ENCODE data around the gene IFI27L2.

IFI27L2 gene

DNA sequence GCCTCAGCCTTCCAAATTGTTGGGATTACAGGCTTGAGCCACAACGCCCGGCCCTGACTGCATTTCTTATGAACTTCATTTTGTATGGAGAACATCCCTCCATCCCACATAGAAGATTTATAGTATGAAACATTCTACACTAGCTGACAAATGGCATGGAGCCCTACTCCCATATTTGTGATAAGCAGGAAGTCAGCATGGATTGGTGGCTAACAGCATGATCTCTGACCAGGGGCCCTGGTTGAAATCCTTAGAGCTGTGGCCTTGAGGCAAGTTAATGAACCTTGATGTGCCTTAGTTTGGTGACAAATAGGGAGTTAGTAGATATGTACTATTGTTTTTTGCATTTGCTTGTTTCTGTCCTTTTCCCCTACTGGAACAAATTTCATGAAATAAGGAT is 36.0 kb downstream of the IFI27L2 start:
- Histone ChIP-seq H3K4me3 (ENCODE audit: low read length) (no peak overlapping the region), H3K4me1 (ENCODE audit: control insufficient read depth, insufficient read depth, low read length) (peaks cover 12% of the 10 kb centered on the region), H3K9ac (ENCODE audit: low read depth, low read length) (no peak overlapping the region), H3K36me3 (ENCODE audit: insufficient read depth, low read length) (peaks cover 3% of the 10 kb centered on the region), H3K9me3 (replicated peaks; ENCODE audit: low read length) (no peaks in the 10 kb centered on the region), H3K27me3 (ENCODE audit: control insufficient read depth, insufficient read depth, low read length) (no peaks in the 10 kb centered on the region), H3K4me2 (ENCODE audit: low read length) (no peak overlapping the region)

DNA sequence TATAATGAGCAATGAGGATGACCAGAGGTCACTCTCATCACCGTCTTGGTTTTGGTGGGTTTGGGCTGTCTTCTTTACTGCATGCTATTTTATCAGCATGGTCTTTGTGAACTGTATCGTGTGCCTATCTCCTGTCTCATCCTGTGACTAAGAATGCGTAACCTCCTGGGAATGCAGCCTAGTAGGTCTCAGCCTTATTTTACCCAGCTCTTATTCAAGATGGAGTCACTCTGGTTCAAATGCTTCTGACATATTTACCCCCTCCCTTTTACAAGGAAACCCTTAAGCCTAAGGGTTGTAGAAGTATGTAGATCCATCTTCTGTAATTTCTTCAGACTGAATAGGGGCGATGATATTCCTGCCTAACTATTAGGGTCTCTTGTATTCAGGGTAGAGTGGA is 39.9 kb downstream of the IFI27L2 start:
- Histone ChIP-seq H3K9me3 (replicated peaks; ENCODE audit: low read length) (no peaks in the 10 kb centered on the region), H3K9ac (ENCODE audit: low read depth, low read length) (no peak overlapping the region), H3K4me2 (ENCODE audit: low read length) (no peak overlapping the region), H3K27me3 (ENCODE audit: control insufficient read depth, insufficient read depth, low read length) (no peaks in the 10 kb centered on the region), H3K36me3 (ENCODE audit: insufficient read depth, low read length) (no peaks in the 10 kb centered on the region), H3K4me1 (ENCODE audit: control insufficient read depth, insufficient read depth, low read length) (peaks cover 14% of the 10 kb centered on the region), H3K4me3 (ENCODE audit: low read length) (no peak overlapping the region)

DNA sequence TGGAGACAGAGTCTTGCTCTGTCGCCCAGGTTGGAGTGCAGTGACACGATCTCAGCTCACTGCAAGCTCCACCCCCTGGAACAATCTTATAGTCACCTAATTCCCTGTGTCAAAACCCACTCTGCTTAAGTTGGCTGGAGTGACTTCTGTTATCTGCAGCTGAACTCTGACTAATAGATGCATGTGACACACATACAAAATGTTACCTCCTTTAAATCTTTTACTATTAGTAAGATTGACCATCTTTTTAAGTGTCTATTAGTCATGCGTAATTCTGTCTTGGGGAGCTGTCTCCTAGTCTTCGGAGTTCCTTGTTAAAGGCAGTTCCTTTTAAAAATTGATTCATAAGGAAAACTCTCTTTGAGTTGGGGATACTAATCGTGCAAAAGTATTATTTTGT is 40.9 kb downstream of the IFI27L2 start:
- Histone ChIP-seq H3K27me3 (ENCODE audit: control insufficient read depth, insufficient read depth, low read length) (no peaks in the 10 kb centered on the region), H3K4me3 (ENCODE audit: low read length) (no peak overlapping the region), H3K36me3 (ENCODE audit: insufficient read depth, low read length) (no peaks in the 10 kb centered on the region), H3K9ac (ENCODE audit: low read depth, low read length) (no peak overlapping the region), H3K9me3 (replicated peaks; ENCODE audit: low read length) (no peaks in the 10 kb centered on the region), H3K4me2 (ENCODE audit: low read length) (peak overlapping the region; percentile 17), H3K4me1 (ENCODE audit: control insufficient read depth, insufficient read depth, low read length) (peaks cover 14% of the 10 kb centered on the region)

DNA sequence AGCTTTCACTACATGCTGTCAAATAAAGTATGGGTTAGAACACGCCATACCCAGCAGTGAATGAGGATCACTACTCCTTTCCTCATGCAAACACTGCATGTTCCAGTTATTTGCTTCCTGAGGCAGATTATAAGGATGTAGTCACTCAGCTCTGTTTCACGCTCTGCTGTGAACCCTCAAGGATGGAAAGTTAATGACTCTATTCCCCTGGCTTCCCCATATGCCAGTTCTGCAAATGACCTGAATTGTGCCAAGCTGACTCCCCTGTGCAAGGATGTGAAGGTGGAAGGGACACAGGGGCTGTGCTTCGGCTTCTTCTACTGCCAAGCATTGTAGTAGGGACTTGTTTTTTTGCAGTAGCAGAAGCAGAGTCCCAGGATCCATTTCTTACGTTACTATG is 41.5 kb downstream of the IFI27L2 start:
- H3K27me3 ChIP-seq (ENCODE audit: control insufficient read depth, insufficient read depth, low read length): no peaks in the 10 kb centered on the region
- H3K9me3 ChIP-seq (replicated peaks; ENCODE audit: low read length): no peaks in the 10 kb centered on the region
- H3K36me3 ChIP-seq (ENCODE audit: insufficient read depth, low read length): no peaks in the 10 kb centered on the region
- H3K4me2 ChIP-seq (ENCODE audit: low read length): no peak overlapping the region
- no peak overlapping the region for H3K9ac ChIP-seq (ENCODE audit: low read depth, low read length)
- H3K4me3 ChIP-seq (ENCODE audit: low read length): no peak overlapping the region
- H3K4me1 ChIP-seq (ENCODE audit: control insufficient read depth, insufficient read depth, low read length): peaks cover 14% of the 10 kb centered on the region

DNA sequence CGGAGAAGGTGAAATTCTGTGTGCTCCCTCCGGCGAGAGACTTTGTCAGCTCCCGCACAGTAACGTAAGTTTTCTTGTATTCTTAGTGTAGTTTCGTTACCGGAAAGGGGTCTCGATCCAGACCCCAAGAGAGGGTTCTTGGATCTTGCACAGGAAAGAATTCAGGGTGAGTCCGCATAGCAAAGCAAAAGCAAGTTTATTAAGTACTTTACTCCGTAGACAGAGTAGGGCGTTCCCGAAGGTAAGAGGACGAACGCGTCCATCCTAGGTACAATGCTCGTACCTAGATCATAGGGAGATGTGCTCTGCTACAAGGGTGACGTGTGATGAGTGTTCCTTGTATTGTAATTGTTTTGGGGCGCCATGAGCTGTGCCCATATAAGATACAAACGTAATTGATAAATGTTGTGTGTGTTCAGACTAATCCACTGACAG is 48.0 kb downstream of the IFI27L2 start:
- Histone ChIP-seq H3K9me3 (replicated peaks; ENCODE audit: low read length) (no peaks in the 10 kb centered on the region), H3K4me3 (ENCODE audit: low read length) (peak overlapping the region; percentile 97), H3K9ac (ENCODE audit: low read depth, low read length) (peak overlapping the region; percentile 98), H3K4me2 (ENCODE audit: low read length) (peak overlapping the region; percentile 85), H3K4me1 (ENCODE audit: control insufficient read depth, insufficient read depth, low read length) (peaks cover 32% of the 10 kb centered on the region), H3K36me3 (ENCODE audit: insufficient read depth, low read length) (peaks cover 25% of the 10 kb centered on the region), H3K27me3 (ENCODE audit: control insufficient read depth, insufficient read depth, low read length) (no peaks in the 10 kb centered on the region)

DNA sequence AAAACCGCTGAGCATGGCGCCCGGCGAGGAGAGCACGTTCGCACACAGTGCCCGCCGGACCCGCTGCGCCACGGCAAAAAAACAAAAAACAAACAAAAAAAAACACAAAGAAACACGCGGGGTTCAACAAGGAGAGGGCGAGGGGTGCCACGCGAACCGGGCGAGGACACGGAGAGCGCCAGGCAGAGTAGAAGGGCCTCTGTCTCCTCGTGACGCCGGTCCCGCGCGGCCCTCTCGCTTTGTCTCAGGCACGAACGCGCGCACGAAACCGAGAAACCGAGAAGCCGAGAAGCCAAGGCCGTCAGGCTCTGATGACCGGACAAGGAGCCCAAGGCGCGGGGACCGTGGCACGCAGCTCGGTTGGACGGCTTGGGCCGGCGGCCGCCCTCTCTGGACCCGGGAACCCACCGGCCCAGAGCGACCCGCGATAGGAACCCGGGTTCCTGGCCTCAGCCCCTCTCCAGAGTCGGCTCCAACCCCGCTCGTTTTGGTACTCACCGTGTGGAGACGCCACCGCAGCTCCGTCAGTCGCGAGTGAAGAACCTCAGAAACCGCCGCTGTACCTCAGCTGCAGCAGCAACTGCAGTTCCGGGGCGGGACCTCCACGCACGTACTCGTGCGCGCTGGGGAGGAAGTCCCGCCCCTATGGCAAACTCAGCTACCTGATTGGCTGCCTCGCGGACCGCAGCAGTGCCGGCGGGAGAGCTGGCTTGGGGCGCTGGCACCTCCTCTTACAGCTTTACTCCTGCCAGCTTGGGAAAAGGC is 48.6 kb downstream of the IFI27L2 start, which contains the start of the genes DDX24 and IFI27L1:
TSS of gene DDX24 (minus strand) at position 582 of the 765 bp plus-strand sequence. CDS start 1,460 bp downstream, outside the sequence.
TSS of gene IFI27L1 (plus strand) at position 690 of the 765 bp plus-strand sequence. CDS start 15,628 bp downstream, outside the sequence.
- H3K4me1 ChIP-seq (ENCODE audit: control insufficient read depth, insufficient read depth, low read length): peaks cover 32% of the 10 kb centered on the region

DNA sequence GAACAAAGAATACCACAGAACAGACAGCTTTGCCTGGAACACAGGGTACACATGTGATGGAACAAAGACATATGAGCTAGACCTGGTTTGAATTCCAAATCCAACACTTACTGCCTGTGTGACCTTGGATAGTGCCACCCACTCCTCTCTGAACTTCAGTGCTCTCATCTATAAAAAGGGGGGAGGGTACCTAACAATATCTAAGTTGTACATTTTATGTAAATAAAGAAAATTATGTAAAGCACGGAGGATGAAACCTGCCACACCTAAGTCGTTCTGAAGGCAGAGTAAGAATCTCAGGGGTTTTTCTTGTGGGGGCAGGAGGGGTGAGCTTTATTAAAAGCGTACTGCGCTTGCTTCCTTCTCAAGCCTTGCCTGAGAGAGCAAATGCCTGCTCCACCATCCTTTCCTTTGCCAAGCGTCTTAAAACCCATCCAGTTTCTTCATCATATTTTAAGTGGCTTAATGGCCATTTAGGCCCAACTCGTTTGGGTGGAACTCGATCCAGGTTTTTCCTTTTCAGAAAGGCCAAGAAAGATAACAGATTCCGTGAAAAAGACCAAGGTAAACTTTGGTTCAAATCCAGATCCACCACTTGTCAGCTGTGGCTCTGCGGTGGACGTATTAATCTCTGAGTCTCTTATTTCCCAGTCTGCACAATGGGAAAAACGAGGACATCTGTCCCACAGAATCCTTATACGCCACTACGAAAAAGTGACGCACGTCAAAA is 49.3 kb downstream of the IFI27L2 start:
- H3K4me3 ChIP-seq (ENCODE audit: low read length): peak overlapping the region; percentile 97
- no peaks in the 10 kb centered on the region for H3K27me3 ChIP-seq (ENCODE audit: control insufficient read depth, insufficient read depth, low read length)
- peaks cover 27% of the 10 kb centered on the region for H3K36me3 ChIP-seq (ENCODE audit: insufficient read depth, low read length)
- H3K4me1 ChIP-seq (ENCODE audit: control insufficient read depth, insufficient read depth, low read length): peaks cover 32% of the 10 kb centered on the region
- H3K9ac ChIP-seq (ENCODE audit: low read depth, low read length): peak overlapping the region; percentile 98
- H3K4me2 ChIP-seq (ENCODE audit: low read length): peak overlapping the region; percentile 85
- H3K9me3 ChIP-seq (replicated peaks; ENCODE audit: low read length): peaks cover 3% of the 10 kb centered on the region

More for the DNA sequence above, 48.6 kb downstream of the IFI27L2 start, which contains the start of the genes DDX24 and IFI27L1:
- Histone ChIP-seq H3K27me3 (ENCODE audit: control insufficient read depth, insufficient read depth, low read length) (no peaks in the 10 kb centered on the region), H3K9me3 (replicated peaks; ENCODE audit: low read length) (peaks cover 3% of the 10 kb centered on the region), H3K4me3 (ENCODE audit: low read length) (peak within 1 kb of the TSS; percentile 97), H3K36me3 (ENCODE audit: insufficient read depth, low read length) (peaks cover 25% of the 10 kb centered on the region), H3K4me2 (ENCODE audit: low read length) (peak within 1 kb of the TSS; percentile 85), H3K9ac (ENCODE audit: low read depth, low read length) (peak within 1 kb of the TSS; percentile 98)

DNA sequence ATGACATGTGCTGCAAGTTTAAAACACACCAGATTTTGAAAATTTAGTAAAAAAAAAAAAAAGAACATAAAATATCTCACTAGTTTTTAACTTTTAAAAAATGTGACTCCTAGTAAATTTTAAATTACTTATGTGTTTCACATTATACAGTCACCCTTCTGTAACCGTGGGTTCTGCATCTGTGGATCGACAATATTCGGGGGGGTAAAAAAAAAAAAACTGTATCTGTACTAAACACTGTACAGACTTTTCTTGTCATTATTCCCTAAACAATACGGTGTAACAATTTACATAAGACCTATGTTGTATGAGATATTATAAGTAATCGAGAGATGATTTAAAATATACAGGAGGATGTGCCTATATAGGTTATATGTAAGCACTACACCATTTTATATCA is 51.6 kb downstream of the IFI27L2 start:
- Histone ChIP-seq H3K4me1 (ENCODE audit: control insufficient read depth, insufficient read depth, low read length) (peaks cover 32% of the 10 kb centered on the region), H3K9ac (ENCODE audit: low read depth, low read length) (no peak overlapping the region)

More for the DNA sequence above, 51.6 kb downstream of the IFI27L2 start:
- Histone ChIP-seq H3K36me3 (ENCODE audit: insufficient read depth, low read length) (peaks cover 34% of the 10 kb centered on the region), H3K9me3 (replicated peaks; ENCODE audit: low read length) (peaks cover 10% of the 10 kb centered on the region), H3K4me2 (ENCODE audit: low read length) (peak overlapping the region; percentile 85), H3K4me3 (ENCODE audit: low read length) (no peak overlapping the region), H3K27me3 (ENCODE audit: control insufficient read depth, insufficient read depth, low read length) (no peaks in the 10 kb centered on the region)
